8988T (cell line): ENCODE measurements around the gene ALDOB.

Source experiments
- DNase-seq: peaks from one replicate; pipeline ENCODE4 v3.0.0; 2011

Gene ALDOB

DNA sequence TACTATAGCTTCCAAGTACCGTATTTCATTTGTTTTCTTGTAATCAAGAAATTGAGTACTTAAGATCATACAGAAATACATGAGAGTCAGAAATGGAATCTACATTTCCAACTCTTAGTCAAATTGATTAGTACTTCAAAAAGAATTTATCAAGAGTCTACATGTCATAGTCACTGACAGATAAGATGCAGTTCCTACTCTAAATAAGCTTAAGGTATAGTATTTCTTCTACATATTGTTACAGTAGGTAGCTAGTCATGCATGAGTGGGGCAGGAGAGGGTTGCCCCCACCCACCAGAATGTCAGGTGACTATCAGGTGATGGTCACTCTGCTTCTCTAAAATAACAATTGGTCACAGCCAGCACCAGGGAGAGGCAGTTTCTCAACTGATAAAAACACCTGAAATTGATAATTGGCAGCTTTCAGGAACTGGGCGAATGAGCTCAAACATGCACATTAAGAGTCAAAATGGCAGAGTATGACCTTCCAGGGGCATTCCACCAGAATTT is 53.7 kb downstream of the ALDOB start:
- DNase-seq, result no peak

DNA sequence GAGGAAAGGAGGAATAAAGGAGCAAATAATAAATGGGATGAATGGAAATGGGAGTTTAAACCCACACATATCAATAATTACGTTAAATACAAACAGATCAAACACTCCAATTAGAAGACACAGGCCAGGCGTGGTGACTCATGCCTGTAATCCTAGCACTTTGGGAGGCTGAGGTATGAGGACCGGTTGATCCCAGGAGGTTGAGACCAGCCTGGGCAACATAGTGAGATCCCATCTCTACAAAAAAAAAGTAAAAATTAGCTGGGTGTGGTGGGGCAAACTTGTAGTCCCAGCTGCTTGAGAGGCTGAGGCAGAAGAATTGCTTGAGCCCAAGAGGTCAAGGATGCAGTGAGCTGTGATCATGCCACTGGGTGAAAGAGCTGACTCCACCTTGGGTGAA is 54.5 kb downstream of the ALDOB start:
- DNase-seq, result no peak

DNA sequence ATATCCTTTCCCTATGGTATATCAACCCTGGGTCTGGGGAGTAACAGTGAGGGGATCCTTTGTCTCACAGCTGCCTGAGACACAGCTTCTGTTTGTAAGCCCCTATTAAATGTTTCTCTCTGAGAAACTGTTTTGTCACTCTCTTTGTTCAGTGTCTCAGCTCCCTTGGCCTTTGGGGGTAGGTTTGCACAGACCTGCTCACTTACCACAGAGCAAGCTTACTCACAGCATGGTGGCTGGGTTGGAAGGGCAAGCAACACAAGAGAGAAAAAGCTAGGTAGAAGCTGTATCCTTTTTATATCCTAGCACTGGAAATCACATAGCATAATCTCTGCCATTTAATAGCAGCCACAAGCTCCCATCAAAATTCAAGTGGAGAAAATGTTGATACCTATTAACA is 55.3 kb downstream of the ALDOB start:
- no peak for DNase-seq

DNA sequence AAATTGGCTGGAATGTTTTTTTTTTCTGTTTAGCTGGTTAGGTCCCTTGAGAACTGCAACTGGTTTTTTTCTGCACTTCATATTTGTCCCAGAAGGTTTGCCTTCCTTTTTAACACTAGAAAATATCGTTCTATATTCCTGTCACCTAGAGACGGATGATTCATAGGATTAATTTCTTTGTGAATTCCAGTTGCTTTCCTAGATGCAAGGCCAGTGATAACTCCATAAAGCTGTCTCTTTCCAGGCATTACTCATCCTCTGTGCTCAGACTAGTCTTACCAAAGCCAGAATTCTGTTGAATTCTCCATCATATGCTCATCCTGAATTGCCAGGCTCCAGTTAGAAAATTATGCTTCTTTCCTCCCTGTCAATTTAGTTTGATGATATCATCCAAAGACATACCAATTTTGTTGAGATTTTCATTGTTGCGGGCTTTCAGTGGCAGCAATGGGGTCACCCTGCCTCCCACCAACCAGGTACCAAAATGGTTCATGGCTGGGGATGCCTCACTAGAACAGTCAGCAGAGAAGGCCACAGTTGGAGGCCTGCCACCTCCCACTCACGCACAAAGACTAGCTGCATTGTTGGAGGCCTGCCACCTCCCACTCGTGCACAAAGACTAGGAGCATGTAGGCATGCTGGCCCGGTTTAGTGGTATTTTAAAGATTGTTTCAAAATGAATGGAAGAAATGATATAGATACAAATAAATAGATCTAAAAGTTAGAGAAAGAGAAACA is 59.3 kb downstream of the ALDOB start:
- DNase-seq, result no peak

DNA sequence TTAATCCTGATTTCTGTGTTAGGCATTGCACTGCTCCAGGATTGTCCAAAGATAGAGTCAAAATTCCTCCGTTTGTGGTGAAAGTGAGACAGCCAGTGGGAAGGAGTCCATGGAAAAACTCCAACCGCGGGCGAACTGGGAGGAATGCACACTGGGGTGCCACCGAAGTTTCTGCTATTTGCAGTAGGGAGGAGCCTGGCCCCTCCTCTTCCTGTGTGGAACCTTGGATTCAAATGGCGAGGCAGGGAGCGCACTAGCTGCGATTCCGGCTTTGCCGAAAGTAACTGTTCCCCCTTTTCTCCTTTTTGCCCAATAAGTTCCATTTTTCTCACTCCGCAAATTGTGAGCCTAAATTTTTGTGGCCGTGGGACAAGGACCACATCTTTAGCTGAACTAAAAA is 60.0 kb downstream of the ALDOB start:
- DNase-seq, result no peak

DNA sequence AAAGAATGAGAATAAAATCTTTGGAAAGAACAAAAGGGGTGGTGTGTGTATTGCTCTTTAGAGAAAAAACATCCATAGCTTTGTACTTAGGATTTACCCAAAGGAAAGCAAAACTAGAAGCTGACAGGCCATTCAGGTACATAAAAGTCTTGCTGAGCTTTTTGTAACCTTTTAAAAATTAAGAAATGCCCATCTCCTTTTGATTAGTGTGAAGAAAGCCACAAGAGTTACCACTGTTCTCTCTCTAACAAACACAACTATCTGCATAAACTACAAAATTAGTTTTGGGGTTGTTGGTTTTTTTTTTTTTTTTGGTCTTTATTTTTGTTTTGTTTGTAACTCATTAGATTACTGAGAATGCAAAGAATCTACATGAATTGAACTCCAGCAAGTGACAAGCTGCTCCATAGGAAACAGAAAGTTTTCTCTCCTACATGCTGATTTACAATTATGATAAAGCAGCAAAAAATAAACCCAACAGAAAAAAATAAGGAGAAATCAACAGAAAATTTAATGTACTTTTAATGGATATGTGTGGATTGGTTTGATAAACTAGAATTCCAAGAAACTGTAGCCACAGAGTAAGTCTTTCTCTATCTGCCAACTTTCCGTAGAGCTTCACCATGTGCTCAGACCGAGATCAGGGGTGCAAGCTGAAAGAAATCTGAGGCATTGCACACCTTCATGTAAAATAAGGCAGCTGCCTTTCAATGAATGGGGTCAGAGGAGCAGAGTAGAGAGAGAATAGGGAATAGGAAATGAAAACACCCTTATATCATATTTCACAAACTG is 63.1 kb downstream of the ALDOB start:
- no peak for DNase-seq

DNA sequence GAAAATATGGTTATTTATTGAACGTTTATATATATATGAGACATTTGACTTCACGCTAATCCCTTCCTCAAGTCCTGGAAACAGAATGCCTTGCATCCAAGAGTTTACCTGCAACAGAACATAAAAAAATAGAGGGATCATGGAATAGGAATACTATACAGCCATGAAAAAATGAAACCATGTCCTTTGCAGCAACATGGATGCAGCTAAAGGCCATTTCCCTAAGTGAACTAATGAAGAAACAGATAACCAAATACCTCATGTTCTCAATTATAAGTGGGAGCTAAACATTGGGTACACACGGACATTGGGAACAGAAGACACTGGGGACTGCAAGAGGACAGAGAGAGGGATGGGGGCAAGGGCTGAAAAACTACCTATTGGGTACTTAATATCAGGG is 63.8 kb downstream of the ALDOB start:
- DNase-seq, result no peak
